ENCODE data around the gene TPD52L2.

DNA sequence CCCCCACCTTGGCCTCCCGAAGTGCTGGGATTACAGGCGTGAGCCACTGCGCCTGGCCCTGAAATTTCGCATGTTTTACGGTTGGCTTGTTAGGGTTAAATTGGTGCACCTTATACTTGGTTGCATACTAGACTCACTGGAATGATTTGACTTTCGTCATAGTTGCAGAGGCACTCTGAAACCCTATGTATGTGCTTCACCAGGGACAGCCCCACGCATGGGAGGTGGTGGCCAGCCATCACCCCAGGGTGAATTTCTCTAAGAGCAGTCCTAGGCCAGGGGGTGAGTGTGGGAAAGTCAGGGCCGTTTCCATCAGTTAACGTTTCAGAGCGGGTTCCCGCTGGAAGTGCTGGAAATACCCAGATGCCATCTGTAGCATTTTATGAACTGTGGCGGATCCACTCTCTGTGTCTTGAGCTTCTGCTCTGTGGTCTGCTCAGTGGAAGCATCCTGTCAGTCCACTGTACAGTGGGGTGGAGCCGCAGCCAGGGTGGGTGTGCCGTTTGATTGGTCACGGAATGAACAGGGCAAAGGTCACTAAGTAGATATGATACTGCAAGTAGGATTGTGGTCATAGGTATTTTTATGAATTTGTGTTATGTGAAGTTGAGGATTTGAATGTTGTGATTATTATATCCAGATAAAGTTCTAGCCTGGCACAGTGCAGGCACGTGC is 43.1 kb downstream of the TPD52L2 start:
- TF ChIP-seq POLR2A (IDR thresholded peaks at IDR 0.05; ENCODE audit: low read length) = no peak
- TF ChIP-seq GATA1 (IDR thresholded peaks at IDR 0.05; ENCODE audit: low read depth, low read length) = no peak

All from erythroblast (primary cell).